Measurements from ENCODE around the gene SMC2. TPM values are rescaled to one million over a fixed set of nuclear protein-coding genes. Genes with fewer than 3 reads are reported as not detected.

Gene SMC2
- total and polyA plus RNA-seq, 2 of the 13 experiments (the other 11 are each of a cell fraction or from before 2014, with no cell fraction given) = 5.6 to 36.7 TPM

GRCh38 chr9:104093647-104094533 is at the start of gene SMC2 (continued):
- TF ChIP-seq ARID3A (IDR thresholded peaks at IDR 0.05; ENCODE audit: low read depth, low read length) = 0 out of 2 replicates have a peak, but pooled peaks have one; percentile 23
- peak; percentile 55; the same call in 1 of the 2 replicates for TF ChIP-seq ZBTB38 (CRISPR knock-in tag; IDR thresholded peaks at IDR 0.05)
- no peak for TF ChIP-seq SMAD9 (CRISPR knock-in tag; IDR thresholded peaks at IDR 0.05)
- peak; percentile 63; the same call in 1 of the 2 replicates for TF ChIP-seq MXD4 (CRISPR knock-in tag; IDR thresholded peaks at IDR 0.05)
- 0 out of 2 replicates have a peak, but pooled peaks have one; percentile 57 for TF ChIP-seq IKZF5 (CRISPR knock-in tag; IDR thresholded peaks at IDR 0.05)
- TF ChIP-seq AGO2 (optimal IDR thresholded peaks at IDR 0.05; ENCODE audit: low read depth, low read length) = no peak
- TF ChIP-seq ZMAT3 (CRISPR knock-in tag; conservative IDR thresholded peaks at IDR 0.05) = no peak
- no peak for TF ChIP-seq REL (CRISPR knock-in tag; conservative IDR thresholded peaks at IDR 0.05)
- 0 out of 2 replicates have a peak, but pooled peaks have one; percentile 18 for TF ChIP-seq PAXIP1 (CRISPR knock-in tag; conservative IDR thresholded peaks at IDR 0.05)
- peak; percentile 63 for TF ChIP-seq ZBTB10 (CRISPR knock-in tag; IDR thresholded peaks at IDR 0.05; ENCODE audit: borderline replicate concordance)
- no peak for TF ChIP-seq CREB1 (IDR thresholded peaks at IDR 0.05)
- no peak; the same call in 1 of the 2 replicates for TF ChIP-seq CREB1 (CRISPR knock-in tag; IDR thresholded peaks at IDR 0.05)
- peak; percentile 99 for TF ChIP-seq ZNF335 (CRISPR knock-in tag; IDR thresholded peaks at IDR 0.05)
- TF ChIP-seq KLF11 (CRISPR knock-in tag; IDR thresholded peaks at IDR 0.05) = no peak
- TF ChIP-seq ZNF674 (CRISPR knock-in tag; IDR thresholded peaks at IDR 0.05; ENCODE audit: low read depth) = no peak
- TF ChIP-seq ZFP91 (CRISPR knock-in tag; IDR thresholded peaks at IDR 0.05; ENCODE audit: borderline replicate concordance) = peak; percentile 82
- peak; percentile 50; the same call in 1 of the 2 replicates for TF ChIP-seq ETV5 (CRISPR knock-in tag; IDR thresholded peaks at IDR 0.05; ENCODE audit: borderline replicate concordance)
- no peak for TF ChIP-seq RXRA (CRISPR knock-in tag; IDR thresholded peaks at IDR 0.05)

Measured in HepG2 (cell line).